SK-N-SH (cell line): ENCODE results near the gene CCDC197.

ENCODE experiments used
- ELF1 ChIP-seq: IDR thresholded peaks from 2 replicates; pipeline ENCODE4 v1.4.0; 2012
- EZH2phosphoT487 ChIP-seq: fragments of 200-600 bp; sonication (generic); IDR thresholded peaks from 2 replicates; pipeline ENCODE4 v1.6.1; 2017; ENCODE audit warnings: low read depth, mixed run types, mild to moderate bottlenecking, antibody characterized with exemption, moderate library complexity, borderline replicate concordance
- FOXJ3 ChIP-seq: sonication (generic); formaldehyde crosslinking; IDR thresholded peaks from 2 replicates; pipeline ENCODE4 v1.5.1; 2020; ENCODE audit warnings: mild to moderate bottlenecking, missing genetic modification reagents
- FOXM1 ChIP-seq: IDR thresholded peaks from 2 replicates; pipeline ENCODE4 v1.4.0; 2012; ENCODE audit warnings: low read depth, mild to moderate bottlenecking
- NFIC ChIP-seq: IDR thresholded peaks from 2 replicates; pipeline ENCODE4 v1.4.0; 2012; ENCODE audit warnings: borderline replicate concordance
- RAD21 ChIP-seq: IDR thresholded peaks from 2 replicates; pipeline ENCODE4 v1.6.1; 2012; ENCODE audit warnings: mild to moderate bottlenecking, low read length
- TF ChIP-seq, protein P1 (sequence below): fragments of 200-600 bp; sonication (generic); IDR thresholded peaks from 2 replicates; pipeline ENCODE4 v1.6.1; 2017; ENCODE audit warnings: antibody characterized with exemption, mild to moderate bottlenecking, moderate library complexity
- TF ChIP-seq, protein P2 (sequence below): IDR thresholded peaks from 2 replicates; pipeline ENCODE4 v1.4.0; 2012; ENCODE audit warnings: low read depth
- TF ChIP-seq, protein P3 (sequence below): IDR thresholded peaks from 2 replicates; pipeline ENCODE4 v1.6.1; 2012; ENCODE audit warnings: mild to moderate bottlenecking, low read depth, low read length, moderate library complexity

DNA sequence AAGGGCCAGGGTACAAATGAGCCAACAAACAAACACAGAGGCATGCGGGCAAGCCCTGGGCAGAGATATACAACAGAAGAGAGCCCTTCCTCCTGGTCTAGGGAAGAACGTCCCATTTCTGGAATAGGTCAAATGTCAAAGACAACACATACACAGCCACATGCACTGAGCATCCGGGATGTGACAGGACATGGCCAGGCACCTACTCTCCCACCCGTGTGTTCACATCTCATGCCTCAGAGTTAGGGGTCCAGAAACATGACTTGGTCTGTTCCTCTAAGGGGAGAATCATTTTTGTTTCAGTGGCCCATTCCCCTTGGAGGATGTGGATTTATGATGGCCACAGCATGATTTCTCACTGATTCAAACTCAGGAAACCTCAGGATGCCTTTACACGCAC lies 19.9 kb upstream of the CCDC197 start:
- TF ChIP-seq, protein P1, sequence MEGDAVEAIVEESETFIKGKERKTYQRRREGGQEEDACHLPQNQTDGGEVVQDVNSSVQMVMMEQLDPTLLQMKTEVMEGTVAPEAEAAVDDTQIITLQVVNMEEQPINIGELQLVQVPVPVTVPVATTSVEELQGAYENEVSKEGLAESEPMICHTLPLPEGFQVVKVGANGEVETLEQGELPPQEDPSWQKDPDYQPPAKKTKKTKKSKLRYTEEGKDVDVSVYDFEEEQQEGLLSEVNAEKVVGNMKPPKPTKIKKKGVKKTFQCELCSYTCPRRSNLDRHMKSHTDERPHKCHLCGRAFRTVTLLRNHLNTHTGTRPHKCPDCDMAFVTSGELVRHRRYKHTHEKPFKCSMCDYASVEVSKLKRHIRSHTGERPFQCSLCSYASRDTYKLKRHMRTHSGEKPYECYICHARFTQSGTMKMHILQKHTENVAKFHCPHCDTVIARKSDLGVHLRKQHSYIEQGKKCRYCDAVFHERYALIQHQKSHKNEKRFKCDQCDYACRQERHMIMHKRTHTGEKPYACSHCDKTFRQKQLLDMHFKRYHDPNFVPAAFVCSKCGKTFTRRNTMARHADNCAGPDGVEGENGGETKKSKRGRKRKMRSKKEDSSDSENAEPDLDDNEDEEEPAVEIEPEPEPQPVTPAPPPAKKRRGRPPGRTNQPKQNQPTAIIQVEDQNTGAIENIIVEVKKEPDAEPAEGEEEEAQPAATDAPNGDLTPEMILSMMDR: no peak
- TF ChIP-seq, protein P2, sequence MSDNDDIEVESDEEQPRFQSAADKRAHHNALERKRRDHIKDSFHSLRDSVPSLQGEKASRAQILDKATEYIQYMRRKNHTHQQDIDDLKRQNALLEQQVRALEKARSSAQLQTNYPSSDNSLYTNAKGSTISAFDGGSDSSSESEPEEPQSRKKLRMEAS: no peak
- TF ChIP-seq EZH2phosphoT487: no peak
- TF ChIP-seq FOXM1: no peak
- TF ChIP-seq NFIC: no peak
- TF ChIP-seq, protein P3, sequence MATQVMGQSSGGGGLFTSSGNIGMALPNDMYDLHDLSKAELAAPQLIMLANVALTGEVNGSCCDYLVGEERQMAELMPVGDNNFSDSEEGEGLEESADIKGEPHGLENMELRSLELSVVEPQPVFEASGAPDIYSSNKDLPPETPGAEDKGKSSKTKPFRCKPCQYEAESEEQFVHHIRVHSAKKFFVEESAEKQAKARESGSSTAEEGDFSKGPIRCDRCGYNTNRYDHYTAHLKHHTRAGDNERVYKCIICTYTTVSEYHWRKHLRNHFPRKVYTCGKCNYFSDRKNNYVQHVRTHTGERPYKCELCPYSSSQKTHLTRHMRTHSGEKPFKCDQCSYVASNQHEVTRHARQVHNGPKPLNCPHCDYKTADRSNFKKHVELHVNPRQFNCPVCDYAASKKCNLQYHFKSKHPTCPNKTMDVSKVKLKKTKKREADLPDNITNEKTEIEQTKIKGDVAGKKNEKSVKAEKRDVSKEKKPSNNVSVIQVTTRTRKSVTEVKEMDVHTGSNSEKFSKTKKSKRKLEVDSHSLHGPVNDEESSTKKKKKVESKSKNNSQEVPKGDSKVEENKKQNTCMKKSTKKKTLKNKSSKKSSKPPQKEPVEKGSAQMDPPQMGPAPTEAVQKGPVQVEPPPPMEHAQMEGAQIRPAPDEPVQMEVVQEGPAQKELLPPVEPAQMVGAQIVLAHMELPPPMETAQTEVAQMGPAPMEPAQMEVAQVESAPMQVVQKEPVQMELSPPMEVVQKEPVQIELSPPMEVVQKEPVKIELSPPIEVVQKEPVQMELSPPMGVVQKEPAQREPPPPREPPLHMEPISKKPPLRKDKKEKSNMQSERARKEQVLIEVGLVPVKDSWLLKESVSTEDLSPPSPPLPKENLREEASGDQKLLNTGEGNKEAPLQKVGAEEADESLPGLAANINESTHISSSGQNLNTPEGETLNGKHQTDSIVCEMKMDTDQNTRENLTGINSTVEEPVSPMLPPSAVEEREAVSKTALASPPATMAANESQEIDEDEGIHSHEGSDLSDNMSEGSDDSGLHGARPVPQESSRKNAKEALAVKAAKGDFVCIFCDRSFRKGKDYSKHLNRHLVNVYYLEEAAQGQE: no peak
- TF ChIP-seq FOXJ3 (CRISPR knock-in tag): no peak
- TF ChIP-seq RAD21: no peak
- no peak for TF ChIP-seq ELF1
